ENCODE measurements around the gene AGMO.
A peak's percentile ranks its signal among the peaks of the same experiment; 100 is the strongest.

AGMO gene

DNA sequence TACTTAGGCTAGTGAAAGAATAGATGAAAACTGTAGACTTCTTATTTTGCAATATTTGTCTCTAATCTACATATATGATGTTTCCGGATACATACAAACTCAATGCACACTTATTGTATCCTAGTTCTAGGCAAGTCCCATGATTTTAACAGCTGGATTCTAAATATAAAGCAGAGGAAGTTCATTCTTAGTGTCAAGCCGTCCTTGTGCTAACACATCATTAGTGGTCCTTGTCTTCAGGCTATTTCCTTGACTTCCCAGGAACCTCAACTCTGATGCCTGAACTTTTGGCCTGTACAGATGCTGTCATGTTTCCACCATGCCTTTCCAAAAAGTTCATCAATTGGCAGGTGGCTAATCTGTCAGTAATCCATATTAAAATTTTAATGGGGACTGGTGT is 357.4 kb downstream of the AGMO start:
- H3K27ac ChIP-seq, result no peak overlapping the region
- TF ChIP-seq, protein P1, sequence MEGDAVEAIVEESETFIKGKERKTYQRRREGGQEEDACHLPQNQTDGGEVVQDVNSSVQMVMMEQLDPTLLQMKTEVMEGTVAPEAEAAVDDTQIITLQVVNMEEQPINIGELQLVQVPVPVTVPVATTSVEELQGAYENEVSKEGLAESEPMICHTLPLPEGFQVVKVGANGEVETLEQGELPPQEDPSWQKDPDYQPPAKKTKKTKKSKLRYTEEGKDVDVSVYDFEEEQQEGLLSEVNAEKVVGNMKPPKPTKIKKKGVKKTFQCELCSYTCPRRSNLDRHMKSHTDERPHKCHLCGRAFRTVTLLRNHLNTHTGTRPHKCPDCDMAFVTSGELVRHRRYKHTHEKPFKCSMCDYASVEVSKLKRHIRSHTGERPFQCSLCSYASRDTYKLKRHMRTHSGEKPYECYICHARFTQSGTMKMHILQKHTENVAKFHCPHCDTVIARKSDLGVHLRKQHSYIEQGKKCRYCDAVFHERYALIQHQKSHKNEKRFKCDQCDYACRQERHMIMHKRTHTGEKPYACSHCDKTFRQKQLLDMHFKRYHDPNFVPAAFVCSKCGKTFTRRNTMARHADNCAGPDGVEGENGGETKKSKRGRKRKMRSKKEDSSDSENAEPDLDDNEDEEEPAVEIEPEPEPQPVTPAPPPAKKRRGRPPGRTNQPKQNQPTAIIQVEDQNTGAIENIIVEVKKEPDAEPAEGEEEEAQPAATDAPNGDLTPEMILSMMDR (conservative IDR thresholded peaks at IDR 0.05), result no peak

GRCh38 chr7:15199482-15199881 is 362.3 kb downstream of the AGMO start:
- TF ChIP-seq, protein P1 (conservative IDR thresholded peaks at IDR 0.05), result peak; percentile 65
- H3K27ac ChIP-seq, result no peak overlapping the region

- H3K27ac ChIP-seq, result no peak overlapping the region
- TF ChIP-seq, protein P1 (conservative IDR thresholded peaks at IDR 0.05), result no peak
Measured at GRCh38 chr7:15197042-15197977, 364.5 kb downstream of the AGMO start.

- TF ChIP-seq, protein P1 (conservative IDR thresholded peaks at IDR 0.05), result no peak
- H3K27ac ChIP-seq, result no peak overlapping the region
Measured at GRCh38 chr7:15178065-15178464, 383.8 kb downstream of the AGMO start.

DNA sequence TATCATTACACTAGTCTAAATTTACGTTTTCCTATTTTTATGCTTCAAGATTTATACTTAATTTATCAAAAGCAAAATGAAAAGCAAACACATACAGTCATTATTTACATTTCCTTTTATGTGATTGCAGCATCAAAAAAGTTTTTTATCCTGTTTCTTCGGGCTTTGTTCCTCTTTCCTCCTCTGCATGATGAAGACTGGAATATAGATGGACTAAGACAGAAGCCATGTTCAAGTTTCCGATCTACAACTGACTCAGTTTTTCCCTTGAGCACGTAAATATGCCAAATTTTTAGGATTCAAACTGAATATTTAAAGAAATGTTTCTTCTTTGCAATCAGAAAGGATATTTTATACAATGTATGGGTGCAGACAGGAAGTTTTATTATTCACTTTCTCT is 385.7 kb downstream of the AGMO start:
- TF ChIP-seq, protein P1 (conservative IDR thresholded peaks at IDR 0.05), result no peak

DNA sequence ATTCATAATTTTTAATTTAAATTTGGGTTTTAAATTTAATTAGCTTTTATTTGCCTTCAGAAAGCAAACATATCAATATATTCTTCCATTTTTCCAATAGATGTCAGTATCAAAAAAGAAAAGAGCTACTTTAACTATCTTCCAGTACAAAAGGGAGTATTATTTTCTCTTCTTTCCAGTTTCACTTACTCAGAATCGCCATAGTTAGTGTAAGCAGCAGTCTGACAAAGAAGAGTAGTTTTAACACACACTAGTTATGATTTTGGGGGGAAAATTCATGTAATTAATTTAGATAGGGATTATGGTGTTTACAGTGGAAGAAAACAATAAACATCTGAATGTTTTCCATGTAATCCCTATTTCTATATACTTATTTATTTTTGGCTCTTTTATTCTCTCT is 386.7 kb downstream of the AGMO start:
- H3K27ac ChIP-seq, result no peak overlapping the region
- TF ChIP-seq, protein P1 (conservative IDR thresholded peaks at IDR 0.05), result no peak

More for the DNA sequence above, 385.7 kb downstream of the AGMO start:
- no peak overlapping the region for H3K27ac ChIP-seq

- TF ChIP-seq, protein P1 (conservative IDR thresholded peaks at IDR 0.05), result no peak
- no peak overlapping the region for H3K27ac ChIP-seq
Measured at GRCh38 chr7:15174485-15174884, 387.3 kb downstream of the AGMO start.

Data from VCaP (cell line).